SK-N-SH treated with all-trans-retinoic acid at 6 μM for 48 hours (cell line): ENCODE results near the gene NEURL1B.

Source experiments
- ATAC-seq: fragments of 200-7000 bp; cut with Tn5 transposase; 3 replicates; pipeline ENCODE4 v1.9.1; 2020; ENCODE audit warnings: mild to moderate bottlenecking, moderate library complexity
- ARNTL ChIP-seq: fragments of 450-650 bp; formaldehyde crosslinking; IDR thresholded peaks from 2 replicates; pipeline ENCODE4 v1.5.0; 2020; ENCODE audit warnings: low read depth, mild to moderate bottlenecking, moderate library complexity, borderline replicate concordance
- BACH2 ChIP-seq: fragments of 250-450 bp; sonication (Bioruptor Pico); IDR thresholded peaks from 2 replicates; pipeline ENCODE4 v1.9.0; 2021; ENCODE audit warnings: mild to moderate bottlenecking, borderline replicate concordance
- CREB5 ChIP-seq: fragments of 250-450 bp; sonication (Bioruptor Pico); IDR thresholded peaks from 2 replicates; pipeline ENCODE4 v1.5.1; 2020; ENCODE audit warnings: low read depth, mild to moderate bottlenecking, moderate library complexity
- CSDC2 ChIP-seq: fragments of 250-450 bp; sonication (Bioruptor Pico); IDR thresholded peaks from 2 replicates; pipeline ENCODE4 v1.5.0; 2020; ENCODE audit warnings: mild to moderate bottlenecking, moderate library complexity
- CSRNP3 ChIP-seq: fragments of 250-450 bp; sonication (Bioruptor Pico); IDR thresholded peaks from 2 replicates; pipeline ENCODE4 v1.5.1; 2021; ENCODE audit warnings: mild to moderate bottlenecking, moderate library complexity
- ESRRG ChIP-seq: fragments of 250-450 bp; sonication (Bioruptor Pico); IDR thresholded peaks from 2 replicates; pipeline ENCODE4 v1.6.1; 2021; ENCODE audit warnings: mild to moderate bottlenecking
- GLIS3 ChIP-seq: fragments of 250-450 bp; sonication (Bioruptor Pico); IDR thresholded peaks from 2 replicates; pipeline ENCODE4 v1.5.0; 2020; ENCODE audit warnings: mild to moderate bottlenecking, moderate library complexity
- OSR1 ChIP-seq: fragments of 250-450 bp; sonication (Bioruptor Pico); IDR thresholded peaks from 2 replicates; pipeline ENCODE4 v1.8.0; 2022; ENCODE audit warnings: moderate library complexity, mild to moderate bottlenecking, inconsistent platforms
- PATZ1 ChIP-seq: fragments of 250-450 bp; sonication (Bioruptor Pico); IDR thresholded peaks from 2 replicates; pipeline ENCODE4 v1.8.0; 2020; ENCODE audit warnings: mild to moderate bottlenecking, moderate library complexity, borderline replicate concordance
- POU6F1 ChIP-seq: fragments of 250-450 bp; sonication (Bioruptor Pico); IDR thresholded peaks from 2 replicates; pipeline ENCODE4 v1.8.0; 2021; ENCODE audit warnings: low read depth, mild to moderate bottlenecking, moderate library complexity, borderline replicate concordance
- PPARA ChIP-seq: fragments of 250-450 bp; sonication (Bioruptor Pico); IDR thresholded peaks from 2 replicates; pipeline ENCODE4 v1.5.0; 2020; ENCODE audit warnings: mild to moderate bottlenecking, borderline replicate concordance
- RARB ChIP-seq: fragments of 250-450 bp; sonication (Bioruptor Pico); IDR thresholded peaks from 2 replicates; pipeline ENCODE4 v1.8.0; 2021; ENCODE audit warnings: mild to moderate bottlenecking, moderate library complexity
- SNAI2 ChIP-seq: fragments of 250-450 bp; sonication (Bioruptor Pico); IDR thresholded peaks from 2 replicates; pipeline ENCODE4 v1.5.0; 2020; ENCODE audit warnings: mild to moderate bottlenecking, moderate library complexity
- TCF4 ChIP-seq: fragments of 250-450 bp; sonication (Bioruptor Pico); IDR thresholded peaks from 2 replicates; pipeline ENCODE4 v1.8.0; 2021; ENCODE audit warnings: mild to moderate bottlenecking, moderate library complexity, borderline replicate concordance
- TOX ChIP-seq: fragments of 250-450 bp; sonication (Bioruptor Pico); IDR thresholded peaks from 2 replicates; pipeline ENCODE4 v1.8.0; 2021; ENCODE audit warnings: mild to moderate bottlenecking, moderate library complexity, borderline replicate concordance
- TSHZ2 ChIP-seq: fragments of 250-450 bp; sonication (Bioruptor Pico); IDR thresholded peaks from 2 replicates; pipeline ENCODE4 v1.5.0; 2020; ENCODE audit warnings: mild to moderate bottlenecking, moderate library complexity
- ZC3H10 ChIP-seq: fragments of 250-450 bp; sonication (Bioruptor Pico); IDR thresholded peaks from 2 replicates; pipeline ENCODE4 v1.5.1; 2021; ENCODE audit warnings: mild to moderate bottlenecking, moderate library complexity
- ZFP3 ChIP-seq: fragments of 250-450 bp; sonication (Bioruptor Pico); IDR thresholded peaks from 2 replicates; pipeline ENCODE4 v1.5.0; 2020; ENCODE audit warnings: mild to moderate bottlenecking, moderate library complexity
- ZFP30 ChIP-seq: fragments of 450-650 bp; formaldehyde crosslinking; IDR thresholded peaks from 2 replicates; pipeline ENCODE4 v1.5.0; 2022; ENCODE audit warnings: mild to moderate bottlenecking, moderate library complexity
- ZNF565 ChIP-seq: fragments of 450-650 bp; formaldehyde crosslinking; conservative IDR thresholded peaks from 2 replicates; pipeline ENCODE4 v1.5.0; 2020; ENCODE audit warnings: low read depth, mild to moderate bottlenecking, moderate library complexity
- ZNF8 ChIP-seq: fragments of 450-650 bp; formaldehyde crosslinking; IDR thresholded peaks from 2 replicates; pipeline ENCODE4 v1.5.0; 2020; ENCODE audit warnings: mild to moderate bottlenecking, moderate library complexity

Gene NEURL1B

GRCh38 chr5:172668594-172669071, 27.6 kb downstream of the NEURL1B start (continued):
- TF ChIP-seq PATZ1 (CRISPR knock-in tag) (no peak), TOX (CRISPR knock-in tag) (no peak), CSRNP3 (no peak), ZC3H10 (CRISPR knock-in tag) (no peak)

GRCh38 chr5:172669386-172670004, 28.4 kb downstream of the NEURL1B start:
- TF ChIP-seq ZNF8 (CRISPR knock-in tag) (no peak), ESRRG (CRISPR knock-in tag) (no peak), TSHZ2 (CRISPR knock-in tag) (no peak), ZFP3 (CRISPR knock-in tag) (no peak), SNAI2 (CRISPR knock-in tag) (no peak), RARB (CRISPR knock-in tag) (no peak), POU6F1 (no peak), ZNF565 (no peak), TCF4 (no peak), ZFP30 (no peak), CSDC2 (CRISPR knock-in tag) (no peak), GLIS3 (no peak), PPARA (no peak), CREB5 (CRISPR knock-in tag) (no peak)
- TF ChIP-seq, all 23 proteins: peak for 0
- ATAC-seq, result no peak

GRCh38 chr5:172670005-172670402, 28.9 kb downstream of the NEURL1B start:
- no peak for ATAC-seq
- TF ChIP-seq BACH2 (no peak), TSHZ2 (CRISPR knock-in tag) (no peak), TOX (CRISPR knock-in tag) (no peak), ARNTL (CRISPR knock-in tag) (no peak), ESRRG (CRISPR knock-in tag) (no peak), SNAI2 (CRISPR knock-in tag) (no peak), ZFP3 (CRISPR knock-in tag) (no peak), ZC3H10 (CRISPR knock-in tag) (no peak), OSR1 (CRISPR knock-in tag) (no peak), PPARA (no peak), RARB (CRISPR knock-in tag) (no peak), ZNF8 (CRISPR knock-in tag) (no peak), CSDC2 (CRISPR knock-in tag) (no peak), POU6F1 (no peak)
